T-helper 1 cell treated with Interleukin-12 subunit alpha and Interleukin-12 subunit beta and Interleukin-4 antibody, amounts not matched to agents 30 ng/mL and 1 ng/mL, for 36 hours (primary cell): Measurements from ENCODE around the gene RORC. TPM values are rescaled to one million over a fixed set of nuclear protein-coding genes. Genes with fewer than 3 reads are reported as not detected.

Experiments
- intact Hi-C: fragments of 100-400 bp; cut with micrococcal nuclease; formaldehyde crosslinking; loops from one replicate; pipeline ENCODE4 v1.15.1; 2024
- total RNA-seq: library from RNA; stranded (reverse); gene quantifications from 2 replicates; pipeline ENCODE4 v1.2.3, GENCODE V29; 2022

The RORC gene
- total RNA-seq, 1 donor from 2014 or later = 1.5 TPM

DNA sequence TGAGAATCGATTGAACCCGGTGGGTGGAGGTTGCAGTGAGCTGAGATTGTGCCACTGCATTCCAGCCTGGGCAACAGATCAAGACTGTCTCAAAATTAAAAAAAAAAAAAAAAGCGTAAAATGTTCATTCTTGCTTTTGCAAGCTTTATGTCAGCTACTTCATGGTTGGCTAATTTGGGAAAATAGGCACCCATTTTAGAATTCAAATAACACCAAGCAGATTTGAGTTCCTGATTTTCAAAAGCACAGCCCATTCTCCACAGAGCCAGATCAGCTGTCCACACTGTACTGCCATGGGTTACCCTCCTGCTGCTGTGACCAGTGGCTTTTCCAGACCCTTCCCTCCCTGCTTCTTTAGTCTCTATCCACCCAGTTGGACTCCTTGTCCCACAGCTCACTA is 17.5 kb upstream of the RORC start:
- intact Hi-C loops = no loop called here

DNA sequence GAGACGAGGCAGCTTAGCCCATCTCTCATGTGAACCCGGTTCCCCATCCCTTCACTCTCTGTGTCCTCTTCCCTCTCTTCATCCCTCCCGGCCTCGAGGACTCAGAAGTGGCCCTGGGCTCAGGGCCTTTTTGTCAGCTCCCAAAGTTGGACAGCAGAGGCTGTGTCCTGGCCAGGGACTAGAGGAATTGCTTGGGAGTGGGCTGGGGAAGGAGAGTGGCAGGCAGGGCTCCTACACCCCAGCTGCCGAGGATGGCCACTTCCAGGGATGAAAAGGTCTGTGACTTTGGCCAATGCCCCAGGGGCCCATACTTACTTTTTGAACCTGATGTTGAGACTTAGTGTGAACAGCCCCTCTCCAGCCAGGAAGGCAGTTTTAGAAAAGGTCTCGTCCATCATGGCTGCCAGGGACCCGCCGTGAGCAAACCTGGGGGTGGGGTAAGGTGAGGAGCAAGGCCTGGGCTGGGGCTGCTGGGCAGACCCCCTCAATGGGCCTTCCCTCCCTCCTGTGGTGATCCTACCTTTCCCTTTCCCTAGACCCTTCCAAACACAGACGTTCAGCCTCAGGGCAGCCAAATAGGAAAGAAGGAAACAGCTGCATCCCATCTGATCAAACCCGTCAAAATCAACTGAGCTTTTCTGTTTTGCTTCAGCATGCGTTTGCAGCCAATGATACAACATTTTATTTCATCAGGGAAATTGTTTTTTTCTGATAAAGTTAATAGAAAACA is 16.4 kb upstream of the RORC start:
- intact Hi-C loops = no loop called here

DNA sequence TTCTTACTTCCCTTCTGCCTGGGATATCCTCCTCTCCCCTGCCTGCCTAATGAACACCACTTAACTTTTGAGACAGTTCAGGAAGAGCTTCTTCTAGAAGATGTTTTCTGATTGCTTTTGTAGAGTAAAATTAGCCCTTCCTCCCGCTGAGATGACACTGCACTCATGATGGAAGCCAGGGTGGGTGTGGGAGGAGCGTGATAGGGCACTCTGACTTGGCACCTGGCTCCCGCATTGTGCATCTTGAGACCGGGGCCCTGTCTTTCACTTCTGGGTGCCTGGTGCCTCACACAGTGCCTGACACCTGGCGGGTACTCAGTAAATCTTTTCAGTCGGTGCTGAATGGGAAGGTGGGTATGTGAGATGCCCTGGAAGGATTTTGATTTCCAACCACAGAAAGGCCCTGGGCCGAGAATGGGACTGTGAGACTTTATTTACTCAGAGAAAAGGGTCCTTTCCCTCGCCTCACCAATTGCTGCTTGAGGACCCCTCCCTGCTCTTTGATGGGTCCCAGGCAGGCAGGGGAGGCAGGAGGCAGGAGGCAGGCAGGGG is 15.2 kb upstream of the RORC start:
- intact Hi-C loops = no loop called here

- intact Hi-C loops = no loop called here
Measured at GRCh38 chr1:151846062-151846568, 14.5 kb upstream of the RORC start.

DNA sequence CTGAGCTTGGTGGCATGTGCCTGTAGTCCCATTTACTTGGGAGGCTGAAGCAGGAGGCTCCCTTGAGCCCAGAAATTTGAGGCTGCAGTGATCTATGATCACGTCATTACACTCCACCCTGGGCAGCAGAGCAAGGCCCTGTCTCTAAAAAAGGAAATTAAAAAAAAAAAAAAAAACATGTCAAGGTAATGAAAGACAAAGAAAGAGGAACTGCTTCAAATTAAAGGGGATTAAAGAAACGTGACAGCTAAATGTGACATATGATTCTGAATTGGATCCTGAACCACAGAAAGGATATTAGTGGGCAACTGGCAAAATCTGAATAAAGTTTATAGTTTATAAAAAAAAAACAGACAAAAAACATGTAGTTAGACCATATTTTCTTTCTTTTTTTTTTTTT is 11.8 kb upstream of the RORC start:
- intact Hi-C loops = no loop called here

- intact Hi-C loops = no loop called here
Measured at GRCh38 chr1:151841141-151841540, 9.5 kb upstream of the RORC start.

DNA sequence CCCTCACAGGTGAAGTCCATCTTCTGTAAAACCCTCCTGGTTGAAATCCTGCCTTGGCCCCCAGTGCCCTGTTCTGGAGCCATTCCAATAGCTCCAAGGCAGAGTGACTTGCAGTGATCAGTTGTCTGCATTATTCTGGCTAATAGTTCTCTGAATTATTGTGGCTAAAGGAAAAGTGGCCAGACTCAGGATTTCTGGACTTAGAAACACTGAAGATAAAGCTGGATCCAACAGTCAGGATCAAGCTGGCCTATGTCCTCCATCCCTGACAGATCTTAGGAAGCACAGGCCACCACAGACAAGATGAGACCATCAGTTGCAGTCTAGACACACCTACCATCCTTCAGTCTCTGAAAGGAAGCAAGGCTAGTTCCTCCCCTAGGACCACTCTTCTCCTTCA is 8.8 kb upstream of the RORC start:
- intact Hi-C loops = no loop called here

DNA sequence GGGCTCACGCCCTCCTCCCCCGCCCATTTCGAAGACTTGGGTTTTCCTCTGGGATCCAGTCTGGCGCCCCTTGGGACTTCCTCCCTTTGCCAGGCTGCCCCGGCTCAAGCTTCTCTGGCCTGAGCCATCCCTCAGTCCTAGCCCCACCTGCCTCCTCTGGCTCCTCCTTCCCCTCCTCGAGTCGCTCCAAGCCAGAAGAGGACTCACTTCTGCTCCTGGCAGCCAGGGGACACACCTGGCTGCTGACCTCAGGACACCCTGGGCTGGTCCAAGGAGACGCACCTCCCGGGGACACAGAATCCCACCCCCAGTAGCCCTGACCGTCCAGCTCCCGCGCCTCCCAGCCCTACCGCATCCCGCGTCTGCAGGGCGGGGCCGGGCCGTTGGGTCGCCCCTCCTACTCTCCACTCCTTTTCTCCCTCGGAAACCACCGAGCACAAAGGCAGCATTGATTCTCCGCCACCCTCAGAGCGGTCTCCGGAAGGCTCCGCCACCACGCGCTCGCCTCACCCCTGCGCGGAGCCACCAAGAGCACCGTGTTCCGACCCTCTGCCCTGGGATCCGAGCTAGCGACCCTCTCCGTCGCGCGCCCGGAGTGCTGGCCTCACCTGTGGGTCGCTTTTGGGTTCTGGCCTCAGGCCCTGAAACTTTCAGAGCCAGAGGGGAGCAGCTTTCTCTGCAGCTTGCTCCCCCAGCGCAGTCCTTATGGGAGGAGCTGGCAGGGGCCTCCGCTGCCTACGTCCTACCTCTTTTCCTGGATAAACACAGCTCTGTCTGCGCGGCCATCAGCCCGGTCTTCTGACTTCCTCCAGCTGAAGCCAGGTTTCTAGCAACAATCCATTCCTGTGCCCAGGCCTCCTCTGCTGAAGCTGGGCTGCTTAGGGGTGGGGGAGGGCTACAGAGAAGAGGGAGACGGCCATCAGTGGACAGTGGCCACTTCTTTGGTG is 8.1 kb upstream of the RORC start, which contains the start of gene C2CD4D:
Gene C2CD4D, minus strand, starts transcription at position 364 of the 947 bp plus-strand sequence. CDS start 831 bp downstream, outside the sequence.
- intact Hi-C loops = loop anchor here (1.0 to 5.0 kb wide), 7 partner anchors 69 to 618 kb away; partner anchors contain the start of genes POGZ, RFX5, RIIAD1 and SNX27

DNA sequence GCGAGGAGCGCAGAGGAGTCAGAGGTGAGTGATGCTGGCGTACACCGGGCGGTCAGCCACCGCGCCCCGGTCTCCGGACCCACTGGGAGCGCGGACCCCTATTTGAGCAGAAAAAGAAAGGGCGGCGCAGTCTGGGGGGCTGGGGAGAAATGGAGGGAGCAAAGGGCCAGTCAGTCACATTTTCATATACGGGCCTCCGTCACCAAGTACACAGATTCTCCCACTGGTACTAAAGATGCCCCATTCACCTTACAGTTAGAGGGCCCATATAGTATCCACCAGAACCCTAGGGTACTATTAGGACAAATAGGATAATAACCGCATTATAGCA is 7.4 kb upstream of the RORC start:
- intact Hi-C loops = loop anchor here (1.0 to 5.0 kb wide), 7 partner anchors 70 to 618 kb away; partner anchors contain the start of genes POGZ, RFX5, RIIAD1 and SNX27

- intact Hi-C loops = loop anchor here (1.0 to 5.0 kb wide), 7 partner anchors 70 to 619 kb away; partner anchors contain the start of genes POGZ, RFX5, RIIAD1 and SNX27
Measured at GRCh38 chr1:151838222-151839081, 6.8 kb upstream of the RORC start.

GRCh38 chr1:151837884-151838221 is 6.3 kb upstream of the RORC start:
- intact Hi-C loops = loop anchor here (1.0 to 5.0 kb wide), 8 partner anchors 9 to 619 kb away; partner anchors contain the start of genes POGZ, RFX5, RIIAD1 and SNX27

GRCh38 chr1:151837197-151837596 is 5.6 kb upstream of the RORC start:
- intact Hi-C loops = loop anchor here (1.0 to 5.0 kb wide), 7 partner anchors 8 to 620 kb away; partner anchors contain the start of genes POGZ, RFX5, RIIAD1 and SNX27

GRCh38 chr1:151835596-151835995 is 4.0 kb upstream of the RORC start:
- intact Hi-C loops = loop anchor here (5.0 kb wide), 5 partner anchors 113 to 622 kb away; partner anchors contain the start of genes POGZ, RFX5, RIIAD1 and SNX27

GRCh38 chr1:151834239-151834638 is 2.6 kb upstream of the RORC start:
- intact Hi-C loops = no loop called here

DNA sequence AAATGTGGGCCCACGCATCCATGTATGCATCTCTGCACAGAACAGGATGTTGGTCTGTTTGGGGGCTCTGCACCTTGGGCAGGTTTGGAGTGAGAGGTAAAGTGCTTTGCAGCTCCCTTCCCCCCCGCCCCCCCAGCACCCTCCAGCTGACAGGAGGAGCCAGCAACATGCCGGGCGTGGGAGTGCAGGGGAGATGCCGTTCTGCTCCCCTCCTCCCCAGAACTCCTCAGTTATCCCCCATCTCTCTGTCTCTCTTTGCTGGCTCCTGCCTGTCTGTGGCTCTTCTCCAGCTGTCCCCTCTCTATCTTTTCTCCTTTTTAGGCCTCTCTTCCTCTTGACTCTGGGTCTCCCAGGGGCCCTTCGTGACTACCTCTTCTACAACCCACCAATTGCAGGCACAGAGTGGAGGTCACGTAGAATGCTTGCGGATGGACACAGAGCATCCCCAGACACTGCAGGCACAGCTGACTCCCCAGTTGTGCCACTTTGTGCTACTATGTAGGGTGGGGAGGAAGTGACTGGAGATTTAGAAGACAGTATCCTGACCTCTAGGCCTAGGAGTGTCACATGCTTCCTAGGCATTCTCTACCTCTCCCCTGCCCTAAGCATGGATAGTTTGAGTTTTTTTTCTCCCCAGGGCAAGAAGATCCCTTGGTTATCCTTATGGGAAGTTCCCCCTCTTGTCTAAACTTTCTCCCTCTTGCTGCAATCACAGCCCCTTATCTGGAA is 1.7 kb upstream of the RORC start:
- intact Hi-C loops = no loop called here

DNA sequence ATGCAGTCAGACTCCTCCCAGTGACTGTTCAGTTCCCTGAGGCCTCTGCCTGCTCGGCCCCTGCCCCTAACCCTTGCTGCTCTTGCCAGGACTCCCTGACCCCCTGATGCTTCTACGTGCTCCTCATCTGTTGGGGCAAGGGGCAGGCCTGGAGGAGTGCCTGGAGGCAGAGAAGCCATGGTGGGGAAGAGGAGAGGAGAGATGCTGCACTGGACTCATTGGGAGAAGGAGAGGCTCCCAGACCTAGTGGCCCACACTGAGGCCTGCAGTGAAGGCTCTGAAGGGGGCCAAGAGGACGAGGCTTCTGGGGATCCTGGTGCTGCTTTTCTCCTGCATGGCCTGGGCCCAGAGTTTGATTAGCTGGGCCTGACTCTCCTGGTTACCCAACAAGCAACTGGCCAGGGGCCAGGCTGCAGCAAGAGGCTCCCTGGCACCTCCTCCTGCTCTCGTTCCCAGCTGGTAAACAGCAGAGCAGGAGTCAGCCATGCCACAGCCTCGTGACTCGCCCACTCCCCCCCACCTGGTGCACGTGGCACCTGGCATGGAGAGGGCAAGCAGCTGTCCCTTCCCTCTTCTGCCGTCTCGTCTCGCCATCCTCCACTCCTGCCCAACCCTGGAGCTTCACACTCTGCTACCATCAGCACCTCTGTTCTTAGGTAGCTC is 847 bp upstream of the RORC start:
- intact Hi-C loops = no loop called here

- intact Hi-C loops = no loop called here
Measured at GRCh38 chr1:151831256-151831591, 378 bp downstream of the RORC start.

DNA sequence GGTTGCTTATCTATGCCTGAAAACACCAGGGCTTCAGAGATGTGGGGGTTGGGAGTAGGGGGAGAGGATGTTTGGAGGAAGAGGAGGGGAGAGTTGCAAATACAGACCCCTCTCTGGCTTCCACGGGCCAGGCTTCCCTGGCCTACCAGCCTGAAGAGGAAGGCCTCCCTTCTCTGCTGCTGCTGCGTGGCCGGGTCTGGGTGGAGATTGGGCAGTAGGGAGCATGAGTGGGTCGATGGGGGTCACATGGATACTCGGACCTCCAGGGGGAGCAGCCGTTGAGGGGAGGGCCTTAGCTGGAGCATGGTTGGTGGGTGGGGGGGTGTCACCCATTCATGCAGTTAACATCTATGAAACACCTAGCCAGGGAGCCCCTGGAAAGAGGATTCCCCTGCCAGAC is 1.5 kb downstream of the RORC start:
- intact Hi-C loops = loop anchor here (1.0 kb wide), 1 partner anchor 40 kb away; the partner anchor contains the start of gene TDRKH
